Renal pelvis (tissue), 4 donors: ENCODE results near the gene SERPIND1. TPM values are rescaled to one million over a fixed set of nuclear protein-coding genes. Genes with fewer than 3 reads are reported as not detected.
"Not testable (repeated sequence)": the region's sequence is repeated elsewhere in the genome, so short reads cannot be mapped to it uniquely, and the experiment has no call there.

Source experiments
- DNase-seq: peaks from one replicate; pipeline ENCODE4 v3.0.0-alpha.2; 2013
- polyA plus RNA-seq, 3 donors: library from polyadenylated mRNA; unstranded; fragments of 120-200 nt; gene quantifications; one replicate each; pipeline ENCODE4 v1.2.1, GENCODE V29; 2013; ENCODE audit not compliant: insufficient read length in 3 of 3

SERPIND1 gene
- polyA plus RNA-seq, 3 donors, result 2.7 to 3.6 (median 3.0) TPM

- DNase-seq, result no peak
These were observed 39.1 kb downstream of the SERPIND1 start for GRCh38 chr22:20813056-20813455.

- DNase-seq, result no peak
These were observed 40.4 kb downstream of the SERPIND1 start for GRCh38 chr22:20814221-20814808.

- no peak for DNase-seq
These were observed 41.7 kb downstream of the SERPIND1 start for GRCh38 chr22:20815477-20816050.

- DNase-seq, result no peak
These were observed 42.6 kb downstream of the SERPIND1 start for GRCh38 chr22:20816559-20816958.

GRCh38 chr22:20818471-20818870, 44.6 kb downstream of the SERPIND1 start:
- DNase-seq, result no peak

GRCh38 chr22:20819471-20819870, 45.6 kb downstream of the SERPIND1 start:
- DNase-seq, result no peak

GRCh38 chr22:20821717-20822239, 47.9 kb downstream of the SERPIND1 start:
- not testable (repeated sequence) for DNase-seq

GRCh38 chr22:20822240-20822639, 48.3 kb downstream of the SERPIND1 start:
- no peak for DNase-seq

- no peak for DNase-seq
These were observed 49.4 kb downstream of the SERPIND1 start for GRCh38 chr22:20823264-20823663.

GRCh38 chr22:20825216-20825615, 51.3 kb downstream of the SERPIND1 start:
- not testable (repeated sequence) for DNase-seq

GRCh38 chr22:20825624-20826023, 51.7 kb downstream of the SERPIND1 start:
- no peak for DNase-seq

- not testable (repeated sequence) for DNase-seq
These were observed 52.6 kb downstream of the SERPIND1 start for GRCh38 chr22:20826373-20827152.

- no peak for DNase-seq
These were observed 55.7 kb downstream of the SERPIND1 start for GRCh38 chr22:20829491-20830134.

GRCh38 chr22:20833225-20833665, 59.3 kb downstream of the SERPIND1 start:
- DNase-seq, result no peak

GRCh38 chr22:20834206-20834605, 60.3 kb downstream of the SERPIND1 start:
- no peak for DNase-seq

GRCh38 chr22:20834725-20835124, 60.8 kb downstream of the SERPIND1 start:
- DNase-seq, result no peak

Other genes starting within 250 kb of the SERPIND1 start
- gene PI4KA, start 84.7 kb downstream of the SERPIND1 start, polyA plus RNA-seq, result 10 to 100 TPM; 74.5 to 84.6 (median 76.0) TPM
- gene SNAP29, start 84.9 kb downstream of the SERPIND1 start, polyA plus RNA-seq, result 10 to 100 TPM; 28.1 to 35.5 (median 29.0) TPM
- gene CRKL, start 143.3 kb downstream of the SERPIND1 start, polyA plus RNA-seq, result 10 to 100 TPM; 58.7 to 61.0 (median 60.7) TPM
- 1 to 10 TPM; 1.1 to 1.6 (median 1.5) TPM for gene AIFM3, start 193.1 kb downstream of the SERPIND1 start, polyA plus RNA-seq
- gene LZTR1, start 208.2 kb downstream of the SERPIND1 start, polyA plus RNA-seq, result 10 to 100 TPM; 49.3 to 60.5 (median 49.8) TPM
- gene THAP7, start 228.0 kb downstream of the SERPIND1 start, polyA plus RNA-seq, result 10 to 100 TPM; 18.2 to 23.8 (median 22.4) TPM
- gene P2RX6, start 241.1 kb downstream of the SERPIND1 start, polyA plus RNA-seq, result 1 to 10 TPM; 1.3 to 2.4 (median 1.5) TPM